Raji (cell line): ENCODE measurements around the gene FTO.

Source experiments
- POLR2A ChIP-seq: IDR thresholded peaks from 2 replicates; pipeline ENCODE4 v1.6.1; 2011; ENCODE audit warnings: low read depth, low read length, control low read depth; ENCODE audit not compliant: insufficient read depth

FTO gene

GRCh38 chr16:54097774-54098173, 393.8 kb downstream of the FTO start:
- no peak for TF ChIP-seq POLR2A

DNA sequence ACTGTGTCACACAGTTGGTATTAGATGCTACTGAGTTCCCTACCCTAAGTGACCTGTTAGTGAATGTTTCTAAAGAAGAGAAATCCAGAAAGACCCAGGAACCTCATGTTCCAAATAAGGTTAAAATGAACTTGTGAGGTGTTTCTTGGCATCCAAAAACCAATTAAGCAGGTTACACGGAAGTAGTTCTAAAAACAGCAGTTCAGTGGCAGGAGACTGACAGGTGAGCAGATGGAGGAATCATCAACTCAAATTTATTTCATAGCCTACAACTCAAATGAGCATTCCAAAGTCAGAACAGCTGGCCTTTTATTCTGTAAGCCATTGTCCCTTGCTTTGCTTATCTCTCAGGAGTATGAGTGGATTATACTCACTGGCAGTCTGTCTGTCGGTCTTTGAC, 394.3 kb downstream of the FTO start:
- TF ChIP-seq POLR2A: no peak

- TF ChIP-seq POLR2A: no peak
Observed at GRCh38 chr16:54099627-54100026, 395.7 kb downstream of the FTO start.

DNA sequence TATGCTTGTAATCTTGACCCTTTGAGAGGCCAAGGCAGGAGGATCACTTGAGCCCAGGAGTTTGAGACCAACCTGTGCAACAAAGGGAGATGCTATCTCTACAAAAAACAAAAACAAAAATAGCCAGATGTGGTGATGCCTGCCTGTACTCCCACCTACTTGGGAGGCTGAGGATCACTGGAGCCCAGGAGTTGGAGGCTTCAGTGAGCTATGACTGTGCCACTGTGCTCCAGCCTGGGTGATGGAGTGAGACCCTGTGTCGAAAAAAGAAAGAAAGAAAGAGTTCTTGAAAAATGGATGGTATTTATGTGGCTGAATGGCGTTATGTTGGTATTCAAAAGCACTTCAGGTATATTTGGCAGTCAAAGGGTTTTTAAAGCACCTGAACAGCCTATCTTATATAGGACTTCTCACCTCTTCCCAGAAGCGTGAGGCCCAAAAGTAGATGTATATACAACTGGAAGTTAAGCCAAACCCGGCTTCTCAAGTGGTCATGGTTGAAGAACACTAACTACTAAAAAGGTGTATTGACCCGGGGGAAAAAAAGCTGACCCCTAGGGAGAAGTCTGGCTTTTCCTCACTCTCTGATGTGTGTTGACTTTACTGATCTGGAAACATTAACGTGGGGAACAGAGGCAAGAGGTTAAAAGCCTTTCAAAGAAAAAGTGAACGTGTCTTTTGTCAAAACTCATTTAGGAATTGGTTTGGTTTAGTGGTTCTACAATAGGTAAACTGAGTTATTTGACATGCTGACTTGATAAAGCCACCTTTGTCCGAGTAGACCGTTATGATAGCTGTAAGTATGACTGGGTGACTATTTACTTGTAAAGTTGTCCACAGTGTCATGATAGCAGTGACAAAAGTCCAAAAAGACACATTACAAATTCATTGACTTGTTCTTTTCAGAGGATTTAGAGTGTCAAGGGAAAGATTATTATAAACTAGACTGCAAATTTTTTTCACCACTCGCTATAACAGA, 399.2 kb downstream of the FTO start:
- TF ChIP-seq POLR2A: no peak

GRCh38 chr16:54106057-54106456, 402.1 kb downstream of the FTO start:
- no peak for TF ChIP-seq POLR2A

- no peak for TF ChIP-seq POLR2A
Observed at GRCh38 chr16:54107583-54108202, 403.7 kb downstream of the FTO start.

GRCh38 chr16:54110016-54110981, 406.3 kb downstream of the FTO start:
- no peak for TF ChIP-seq POLR2A

GRCh38 chr16:54112451-54113206, 408.7 kb downstream of the FTO start:
- TF ChIP-seq POLR2A: no peak

DNA sequence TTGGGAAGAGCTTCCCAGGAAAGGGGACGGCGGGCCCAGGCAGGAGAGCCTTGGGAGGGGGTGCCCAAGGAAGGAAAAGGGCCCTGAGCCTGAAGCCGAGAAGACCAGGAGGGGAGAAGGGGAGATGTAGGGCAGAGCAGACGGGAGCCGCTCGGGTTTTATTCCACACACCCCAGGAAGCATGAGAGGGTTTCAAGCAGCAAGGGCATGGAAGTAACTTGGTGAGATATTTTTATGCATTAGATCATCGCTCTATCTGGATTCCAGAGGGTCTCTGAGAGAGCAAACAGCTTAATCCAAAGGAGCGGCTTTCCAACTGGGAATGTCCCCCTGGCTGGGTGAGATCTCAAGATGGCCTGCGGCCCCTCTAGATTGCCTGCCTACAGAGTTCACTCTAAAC, 411.6 kb downstream of the FTO start:
- TF ChIP-seq POLR2A: no peak

GRCh38 chr16:54116124-54116655, 412.2 kb downstream of the FTO start:
- no peak for TF ChIP-seq POLR2A

DNA sequence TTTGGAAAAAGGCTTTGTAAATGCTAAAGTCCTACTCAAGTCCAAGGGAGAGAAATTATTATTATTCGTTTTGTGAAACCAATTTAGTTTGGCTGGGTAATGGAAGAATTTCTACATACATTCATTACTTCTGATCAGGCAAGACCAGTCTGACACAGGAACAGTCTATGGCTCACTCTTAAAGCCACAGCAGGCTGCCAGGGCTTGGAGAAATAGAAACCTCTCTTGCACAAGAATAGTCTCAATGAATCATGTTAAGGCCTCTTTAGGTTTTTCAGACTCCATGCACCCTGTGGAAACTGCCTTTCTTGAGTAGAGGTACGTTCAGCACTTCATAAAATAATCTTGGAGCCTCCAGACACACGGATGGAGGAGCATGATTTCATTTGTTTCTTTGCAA, 414.9 kb downstream of the FTO start:
- no peak for TF ChIP-seq POLR2A

DNA sequence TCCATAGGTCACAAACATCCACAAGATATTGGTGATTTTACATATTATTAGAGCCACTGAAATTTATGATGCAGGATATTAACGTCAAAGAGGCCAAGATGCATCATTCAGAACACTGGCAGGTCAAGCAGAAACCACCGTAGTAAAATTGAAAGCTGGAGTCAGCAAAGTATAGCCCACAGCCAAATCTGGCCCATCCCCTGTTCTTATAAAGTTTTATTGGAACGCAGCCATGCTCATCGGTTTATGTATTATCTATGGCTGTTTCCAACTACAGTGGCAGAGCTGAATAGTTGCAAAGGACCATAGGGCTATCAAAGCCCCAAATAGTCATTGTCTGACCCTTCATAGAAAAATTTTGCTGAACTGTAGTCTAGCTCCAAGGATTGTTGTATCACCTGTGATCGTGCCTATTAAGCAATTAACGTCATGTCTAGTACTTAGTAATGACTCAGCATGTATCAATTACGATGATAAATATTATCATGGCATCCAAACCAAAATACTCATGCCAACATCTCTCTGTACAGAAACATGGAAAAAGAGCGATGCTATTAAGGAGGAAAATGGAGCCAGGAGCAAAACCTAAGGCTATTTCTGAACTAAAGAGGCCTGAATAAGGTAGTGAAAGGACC, 417.0 kb downstream of the FTO start:
- TF ChIP-seq POLR2A: no peak

- TF ChIP-seq POLR2A: no peak
Observed at GRCh38 chr16:54121539-54122295, 417.8 kb downstream of the FTO start.
